HEK293 (cell line): ENCODE results near the gene CA5A.

ENCODE experiments used
- GLIS1 ChIP-seq: fragments of 450-650 bp; formaldehyde crosslinking; IDR thresholded peaks from 2 replicates; pipeline ENCODE4 v1.5.1; 2016; ENCODE audit warnings: missing biosample characterization, missing genetic modification characterization
- GLIS2 ChIP-seq: fragments of 450-650 bp; formaldehyde crosslinking; IDR thresholded peaks from 2 replicates; pipeline ENCODE4 v1.5.1; 2016; ENCODE audit warnings: missing biosample characterization, missing genetic modification characterization
- HOXA7 ChIP-seq: sonication (generic); formaldehyde crosslinking; IDR thresholded peaks from 2 replicates; pipeline ENCODE4 v1.8.1; 2022; ENCODE audit warnings: missing genetic modification reagents, borderline replicate concordance
- IKZF3 ChIP-seq: fragments of 450-650 bp; IDR thresholded peaks from 2 replicates; pipeline ENCODE4 v1.5.0; 2018; ENCODE audit warnings: missing biosample characterization, mild to moderate bottlenecking, missing genetic modification characterization, moderate library complexity
- KLF17 ChIP-seq: fragments of 450-650 bp; formaldehyde crosslinking; IDR thresholded peaks from 2 replicates; pipeline ENCODE4 v1.5.1; 2016; ENCODE audit warnings: missing biosample characterization, missing genetic modification characterization
- SP7 ChIP-seq: fragments of 450-650 bp; formaldehyde crosslinking; IDR thresholded peaks from 2 replicates; pipeline ENCODE4 v1.5.1; 2016; ENCODE audit warnings: missing biosample characterization, missing genetic modification characterization
- ZBTB1 ChIP-seq: fragments of 450-650 bp; formaldehyde crosslinking; IDR thresholded peaks from 2 replicates; pipeline ENCODE4 v1.5.1; 2016; ENCODE audit warnings: missing biosample characterization, missing genetic modification characterization
- ZBTB17 ChIP-seq: fragments of 450-650 bp; formaldehyde crosslinking; IDR thresholded peaks from 2 replicates; pipeline ENCODE4 v1.5.1; 2016; ENCODE audit warnings: missing biosample characterization, missing genetic modification characterization
- ZNF239 ChIP-seq: fragments of 450-650 bp; formaldehyde crosslinking; IDR thresholded peaks from 2 replicates; pipeline ENCODE4 v1.5.1; 2016; ENCODE audit warnings: missing biosample characterization, missing genetic modification characterization
- ZNF266 ChIP-seq: fragments of 450-650 bp; formaldehyde crosslinking; IDR thresholded peaks from 2 replicates; pipeline ENCODE4 v1.5.1; 2016; ENCODE audit warnings: missing biosample characterization, missing genetic modification characterization, low read depth
- ZNF391 ChIP-seq: fragments of 450-650 bp; formaldehyde crosslinking; IDR thresholded peaks from 2 replicates; pipeline ENCODE4 v1.5.1; 2016; ENCODE audit warnings: low read depth, missing biosample characterization, missing genetic modification characterization, borderline replicate concordance
- ZNF394 ChIP-seq: fragments of 450-650 bp; formaldehyde crosslinking; IDR thresholded peaks from 2 replicates; pipeline ENCODE4 v1.5.1; 2016; ENCODE audit warnings: missing biosample characterization, missing genetic modification characterization, mild to moderate bottlenecking, moderate library complexity, borderline replicate concordance
- ZNF398 ChIP-seq: fragments of 450-650 bp; formaldehyde crosslinking; IDR thresholded peaks from 2 replicates; pipeline ENCODE4 v1.5.1; 2017; ENCODE audit warnings: missing biosample characterization, missing genetic modification characterization
- ZNF404 ChIP-seq: fragments of 450-650 bp; formaldehyde crosslinking; IDR thresholded peaks from 2 replicates; pipeline ENCODE4 v1.5.1; 2017; ENCODE audit warnings: missing biosample characterization, missing genetic modification characterization
- ZNF423 ChIP-seq: fragments of 450-650 bp; formaldehyde crosslinking; IDR thresholded peaks from 2 replicates; pipeline ENCODE4 v1.5.1; 2016; ENCODE audit warnings: missing biosample characterization, missing genetic modification characterization
- ZNF433 ChIP-seq: fragments of 450-650 bp; formaldehyde crosslinking; IDR thresholded peaks from 2 replicates; pipeline ENCODE4 v1.5.1; 2016; ENCODE audit warnings: missing biosample characterization, missing genetic modification characterization, low read depth
- ZNF501 ChIP-seq: fragments of 450-650 bp; formaldehyde crosslinking; IDR thresholded peaks from 2 replicates; pipeline ENCODE4 v1.5.1; 2016; ENCODE audit warnings: missing biosample characterization, missing genetic modification characterization
- ZNF544 ChIP-seq: fragments of 450-650 bp; formaldehyde crosslinking; IDR thresholded peaks from 2 replicates; pipeline ENCODE4 v1.5.0; 2017; ENCODE audit warnings: missing biosample characterization, missing genetic modification characterization
- ZNF600 ChIP-seq: fragments of 450-650 bp; formaldehyde crosslinking; IDR thresholded peaks from 2 replicates; pipeline ENCODE4 v1.5.1; 2016; ENCODE audit warnings: missing biosample characterization, missing genetic modification characterization
- ZNF621 ChIP-seq: fragments of 450-650 bp; formaldehyde crosslinking; IDR thresholded peaks from 2 replicates; pipeline ENCODE4 v1.5.1; 2017; ENCODE audit warnings: missing biosample characterization, missing genetic modification characterization
- ZNF629 ChIP-seq: fragments of 450-650 bp; formaldehyde crosslinking; IDR thresholded peaks from 2 replicates; pipeline ENCODE4 v1.5.1; 2017; ENCODE audit warnings: missing biosample characterization, missing genetic modification characterization
- ZNF658 ChIP-seq: fragments of 450-650 bp; formaldehyde crosslinking; IDR thresholded peaks from 2 replicates; pipeline ENCODE4; 2016; ENCODE audit warnings: missing biosample characterization, missing genetic modification characterization
- ZNF677 ChIP-seq: fragments of 450-650 bp; IDR thresholded peaks from 2 replicates; pipeline ENCODE4 v1.5.0; 2018; ENCODE audit warnings: missing biosample characterization, mild to moderate bottlenecking, missing genetic modification characterization, moderate library complexity
- ZNF692 ChIP-seq: fragments of 450-650 bp; formaldehyde crosslinking; IDR thresholded peaks from 2 replicates; pipeline ENCODE4 v1.5.1; 2016; ENCODE audit warnings: missing biosample characterization, missing genetic modification characterization
- ZSCAN16 ChIP-seq: fragments of 450-650 bp; formaldehyde crosslinking; IDR thresholded peaks from 2 replicates; pipeline ENCODE4 v1.5.1; 2016; ENCODE audit warnings: missing biosample characterization, missing genetic modification characterization
- TF ChIP-seq, protein P1 (sequence below): fragments of 450-650 bp; formaldehyde crosslinking; IDR thresholded peaks from 2 replicates; pipeline ENCODE4 v1.5.1; 2016; ENCODE audit warnings: missing biosample characterization, missing genetic modification characterization
- TF ChIP-seq, protein P2 (sequence below): fragments of 450-650 bp; formaldehyde crosslinking; IDR thresholded peaks from 2 replicates; pipeline ENCODE4 v1.5.1; 2016; ENCODE audit warnings: missing biosample characterization, missing genetic modification characterization
- TF ChIP-seq, protein P3 (sequence below): fragments of 450-650 bp; formaldehyde crosslinking; IDR thresholded peaks from 2 replicates; pipeline ENCODE4 v1.5.1; 2016; ENCODE audit warnings: missing biosample characterization, missing genetic modification characterization

Gene CA5A

GRCh38 chr16:87860553-87861299 is 75.6 kb downstream of the CA5A start (continued):
- peak; percentile 52; the same call in 1 of the 2 replicates for TF ChIP-seq KLF17 (tag by site-specific recombination)
- TF ChIP-seq ZSCAN16: no peak
- no peak for TF ChIP-seq ZNF266
- TF ChIP-seq ZNF692 (tag by site-specific recombination): peak; percentile 50; the same call in 1 of the 2 replicates
- TF ChIP-seq ZNF394: no peak
- TF ChIP-seq ZNF239 (tag by site-specific recombination): no peak
- no peak for TF ChIP-seq ZNF544
- TF ChIP-seq, protein P1, sequence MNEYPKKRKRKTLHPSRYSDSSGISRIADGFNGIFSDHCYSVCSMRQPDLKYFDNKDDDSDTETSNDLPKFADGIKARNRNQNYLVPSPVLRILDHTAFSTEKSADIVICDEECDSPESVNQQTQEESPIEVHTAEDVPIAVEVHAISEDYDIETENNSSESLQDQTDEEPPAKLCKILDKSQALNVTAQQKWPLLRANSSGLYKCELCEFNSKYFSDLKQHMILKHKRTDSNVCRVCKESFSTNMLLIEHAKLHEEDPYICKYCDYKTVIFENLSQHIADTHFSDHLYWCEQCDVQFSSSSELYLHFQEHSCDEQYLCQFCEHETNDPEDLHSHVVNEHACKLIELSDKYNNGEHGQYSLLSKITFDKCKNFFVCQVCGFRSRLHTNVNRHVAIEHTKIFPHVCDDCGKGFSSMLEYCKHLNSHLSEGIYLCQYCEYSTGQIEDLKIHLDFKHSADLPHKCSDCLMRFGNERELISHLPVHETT (tag by site-specific recombination): no peak
- TF ChIP-seq ZNF621 (tag by site-specific recombination): no peak
- TF ChIP-seq, protein P2, sequence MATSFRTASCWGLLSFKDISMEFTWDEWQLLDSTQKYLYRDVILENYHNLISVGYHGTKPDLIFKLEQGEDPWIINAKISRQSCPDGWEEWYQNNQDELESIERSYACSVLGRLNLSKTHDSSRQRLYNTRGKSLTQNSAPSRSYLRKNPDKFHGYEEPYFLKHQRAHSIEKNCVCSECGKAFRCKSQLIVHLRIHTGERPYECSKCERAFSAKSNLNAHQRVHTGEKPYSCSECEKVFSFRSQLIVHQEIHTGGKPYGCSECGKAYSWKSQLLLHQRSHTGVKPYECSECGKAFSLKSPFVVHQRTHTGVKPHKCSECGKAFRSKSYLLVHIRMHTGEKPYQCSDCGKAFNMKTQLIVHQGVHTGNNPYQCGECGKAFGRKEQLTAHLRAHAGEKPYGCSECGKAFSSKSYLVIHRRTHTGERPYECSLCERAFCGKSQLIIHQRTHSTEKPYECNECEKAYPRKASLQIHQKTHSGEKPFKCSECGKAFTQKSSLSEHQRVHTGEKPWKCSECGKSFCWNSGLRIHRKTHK (tag by site-specific recombination): no peak
- peak; percentile 81 for TF ChIP-seq SP7 (tag by site-specific recombination)
- no peak for TF ChIP-seq ZNF433 (tag by site-specific recombination)
- no peak for TF ChIP-seq ZBTB1 (tag by site-specific recombination)
- TF ChIP-seq, protein P3, sequence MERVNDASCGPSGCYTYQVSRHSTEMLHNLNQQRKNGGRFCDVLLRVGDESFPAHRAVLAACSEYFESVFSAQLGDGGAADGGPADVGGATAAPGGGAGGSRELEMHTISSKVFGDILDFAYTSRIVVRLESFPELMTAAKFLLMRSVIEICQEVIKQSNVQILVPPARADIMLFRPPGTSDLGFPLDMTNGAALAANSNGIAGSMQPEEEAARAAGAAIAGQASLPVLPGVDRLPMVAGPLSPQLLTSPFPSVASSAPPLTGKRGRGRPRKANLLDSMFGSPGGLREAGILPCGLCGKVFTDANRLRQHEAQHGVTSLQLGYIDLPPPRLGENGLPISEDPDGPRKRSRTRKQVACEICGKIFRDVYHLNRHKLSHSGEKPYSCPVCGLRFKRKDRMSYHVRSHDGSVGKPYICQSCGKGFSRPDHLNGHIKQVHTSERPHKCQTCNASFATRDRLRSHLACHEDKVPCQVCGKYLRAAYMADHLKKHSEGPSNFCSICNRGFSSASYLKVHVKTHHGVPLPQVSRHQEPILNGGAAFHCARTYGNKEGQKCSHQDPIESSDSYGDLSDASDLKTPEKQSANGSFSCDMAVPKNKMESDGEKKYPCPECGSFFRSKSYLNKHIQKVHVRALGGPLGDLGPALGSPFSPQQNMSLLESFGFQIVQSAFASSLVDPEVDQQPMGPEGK: peak; percentile 59
- no peak for TF ChIP-seq ZNF658 (tag by site-specific recombination)
- TF ChIP-seq ZNF677 (tag by site-specific recombination): no peak
- TF ChIP-seq ZBTB17 (tag by site-specific recombination): peak; percentile 81
- peak; percentile 65 for TF ChIP-seq IKZF3 (tag by site-specific recombination)
- TF ChIP-seq GLIS1 (tag by site-specific recombination): peak; percentile 84
- TF ChIP-seq ZNF600: 0 out of 2 replicates have a peak, but pooled peaks have one; percentile 43
- TF ChIP-seq ZNF391 (tag by site-specific recombination): no peak
- no peak for TF ChIP-seq ZNF398 (tag by site-specific recombination)
- no peak for TF ChIP-seq ZNF404 (tag by site-specific recombination)
- no peak for TF ChIP-seq HOXA7
- no peak for TF ChIP-seq ZNF501
- peak; percentile 45; the same call in 1 of the 2 replicates for TF ChIP-seq ZNF423 (tag by site-specific recombination)
- TF ChIP-seq GLIS2 (tag by site-specific recombination): peak; percentile 54; the same call in 1 of the 2 replicates
- peak; percentile 46; the same call in 1 of the 2 replicates for TF ChIP-seq ZNF629 (tag by site-specific recombination)
